Motor neuron (in vitro differentiated cells): Measurements from ENCODE around the gene TAF4. TPM values are rescaled to one million over a fixed set of nuclear protein-coding genes. Genes with fewer than 3 reads are reported as not detected.
A peak's percentile ranks its signal among the peaks of the same experiment; 100 is the strongest.

Source experiments
- ATAC-seq, 8 experiments: fragments of 200-7000 bp; cut with Tn5 transposase; replicated peaks in 6 of 8; 2 replicates each; pipeline ENCODE4 v1.8.0; 2021; ENCODE audit warnings: mild to moderate bottlenecking in 8 of 8, moderate library complexity in 8 of 8
- H3K27ac ChIP-seq, 2 donors: fragments of 250-450 bp; sonication (Bioruptor Pico); 2 replicates each; pipeline ENCODE4 v1.9.0; 2021; ENCODE audit warnings: antibody characterized with exemption in 2 of 2, mild to moderate bottlenecking in 2 of 2, moderate library complexity in 1 of 2
- H3K4me1 ChIP-seq, 2 donors: fragments of 250-450 bp; sonication (Bioruptor Pico); replicated peaks in 1 of 2; 2 replicates each; pipeline ENCODE4 v1.6.1; 2021; ENCODE audit warnings: antibody characterized with exemption in 2 of 2, mild to moderate bottlenecking in 2 of 2, moderate library complexity in 1 of 2
- H3K4me3 ChIP-seq, 5 donors: fragments of 250-450 bp; sonication (Bioruptor Pico); 2 replicates each; pipeline ENCODE4 v1.9.0; 2021; ENCODE audit warnings: antibody characterized with exemption in 5 of 5, mild to moderate bottlenecking in 5 of 5, moderate library complexity in 4 of 5
- WGBS, 10 experiments: fragments of 450-650 bp; shearing (Covaris generic); methylation state at CpG; one replicate each; pipeline ENCODE4 v1.0.0; 2022; 5-methylcytosine and 5-hydroxymethylcytosine counted together
- in situ Hi-C, 9 experiments: fragments of 400-800 bp; cut with MboI; loops; one replicate each; pipeline ENCODE4 v1.15.0; 2021; ENCODE audit warnings: low sequenced_read_pairs in 9 of 9, low pct_unique_long_range_greater_than_20kb in 2 of 9; ENCODE audit not compliant: unreplicated experiment in 9 of 9
- total RNA-seq, 8 experiments: library from RNA; unstranded; fragments of 300-600 nt; gene quantifications; 2 replicates each; pipeline versions ENCODE4 v1.2.3 to v1.2.4, GENCODE V29; 2022

The TAF4 gene
- total RNA-seq, 8 experiments from 2014 or later: 3.6 to 15.1 (median 7.1) TPM

DNA sequence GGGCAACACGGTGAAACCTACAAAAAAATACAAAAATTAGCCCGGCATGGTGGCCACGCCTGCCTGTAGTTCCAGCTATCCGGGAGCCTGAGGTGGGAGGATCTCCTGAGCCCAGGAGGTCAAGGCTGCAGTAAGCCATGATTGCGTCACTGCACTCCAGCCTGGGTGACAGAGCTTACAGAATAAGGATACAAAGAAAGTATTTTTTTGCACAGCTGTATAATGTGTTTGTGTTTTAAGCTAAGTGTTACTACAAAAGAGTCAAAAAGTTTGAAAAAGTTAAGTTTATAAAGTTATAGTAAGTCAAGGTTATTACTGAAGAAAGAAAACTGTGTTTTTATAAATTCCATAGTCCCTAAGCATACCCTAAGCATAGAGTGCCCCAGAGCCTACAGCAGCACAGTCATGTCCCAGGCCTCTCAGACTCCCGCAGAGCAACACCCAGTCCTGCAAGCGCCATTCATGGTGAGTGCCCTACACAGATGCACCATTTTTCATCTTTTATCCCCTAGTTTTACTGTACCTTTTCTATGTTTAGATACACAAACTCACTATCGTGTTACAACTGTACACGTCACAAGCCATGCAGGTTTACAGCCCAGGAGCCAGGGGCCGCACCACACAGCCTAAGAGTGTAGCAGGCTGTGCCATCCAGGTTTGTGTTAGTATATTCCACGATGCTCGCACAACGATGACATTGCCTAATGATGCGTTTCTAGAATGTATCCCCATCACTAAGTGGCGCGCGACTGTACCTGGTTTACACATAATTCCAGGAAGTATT is 22.4 kb downstream of the TAF4 start:
- Histone ChIP-seq H3K27ac (no peak overlapping the region), H3K4me1 (peaks cover 0 to 6% of the 10 kb centered on the region in 2 donors), H3K4me3 (no peak overlapping the region)
- ATAC-seq: peak; percentile 27 to 77 (median 47)
- WGBS, 10 experiments: 64 to 100% (median 77%) methylated on average over 2 to 12 of the region's 17 CpGs; no CpG with 5 or more reads in 1 of the 10 experiments
- in situ Hi-C loops: no loop called here

GRCh38 chr20:62042025-62042820 is 23.5 kb downstream of the TAF4 start:
- in situ Hi-C loops: no loop called here
- ATAC-seq: no peak
- Histone ChIP-seq H3K27ac (no peak overlapping the region), H3K4me1 (peaks cover 0 to 4% of the 10 kb centered on the region in 2 donors), H3K4me3 (no peak overlapping the region)
- WGBS, 10 experiments: 92 to 100% (median 98%) methylated on average over 2 to 12 of the region's 22 CpGs; no CpG with 5 or more reads in 3 of the 10 experiments

DNA sequence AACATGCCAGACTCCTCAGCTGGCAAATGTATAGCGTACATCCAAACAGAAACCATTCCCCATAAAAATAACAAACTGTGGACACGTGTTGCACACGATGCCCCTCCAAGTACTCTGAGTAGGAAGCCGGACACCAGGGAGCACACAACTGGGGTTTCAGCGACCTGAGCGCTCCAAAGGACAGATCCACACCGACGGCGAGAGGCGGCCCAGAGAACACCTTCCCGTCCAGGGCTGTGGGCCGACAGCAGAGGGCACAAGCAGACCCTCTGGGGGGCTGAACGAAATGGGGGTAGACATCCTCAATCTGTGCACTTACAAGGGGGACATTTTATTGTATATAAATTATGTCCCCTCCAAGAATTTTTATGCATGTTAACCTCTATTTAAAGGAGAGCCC is 24.7 kb downstream of the TAF4 start:
- no peak for ATAC-seq
- 80 to 92% (median 82%) methylated on average over 2 to 9 of the region's 13 CpGs; no CpG with 5 or more reads in 7 of the 10 experiments for WGBS, 10 experiments
- H3K27ac ChIP-seq: no peak overlapping the region
- no peak overlapping the region for H3K4me3 ChIP-seq
- peaks cover 0 to 1% of the 10 kb centered on the region in 2 donors for H3K4me1 ChIP-seq
- in situ Hi-C loops: no loop called here

DNA sequence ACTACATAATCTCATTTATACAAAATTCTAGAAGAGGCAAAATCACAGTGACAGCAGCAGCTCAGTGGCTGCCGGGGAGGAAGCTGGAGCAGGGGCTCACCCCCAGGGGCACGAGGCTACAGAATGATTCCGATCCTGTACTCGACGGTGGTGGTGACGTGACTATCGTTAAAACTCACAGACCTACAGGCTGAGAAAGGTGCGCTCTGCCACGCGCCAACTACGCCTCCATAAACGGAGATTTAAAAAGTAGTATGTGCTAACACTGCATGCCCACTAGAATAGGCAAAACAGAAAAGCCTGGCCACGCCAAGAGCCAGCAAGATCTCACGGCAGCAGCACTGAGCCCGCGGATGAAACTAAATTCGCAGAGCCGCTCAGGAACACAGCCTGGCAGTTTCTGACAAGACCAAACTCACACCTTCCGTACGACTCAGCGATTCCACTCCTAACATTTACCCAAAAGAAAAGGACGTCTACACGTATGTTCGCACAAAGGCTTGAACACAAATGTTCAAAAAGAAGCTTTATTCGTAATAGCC is 25.2 kb downstream of the TAF4 start:
- Histone ChIP-seq H3K4me3 (no peak overlapping the region), H3K4me1 (no peaks in the 10 kb centered on the region), H3K27ac (no peak overlapping the region)
- in situ Hi-C loops: no loop called here
- no peak for ATAC-seq
- WGBS, 10 experiments: 87 to 100% (median 90%) methylated on average over 1 to 18 of the region's 25 CpGs; no CpG with 5 or more reads in 3 of the 10 experiments

DNA sequence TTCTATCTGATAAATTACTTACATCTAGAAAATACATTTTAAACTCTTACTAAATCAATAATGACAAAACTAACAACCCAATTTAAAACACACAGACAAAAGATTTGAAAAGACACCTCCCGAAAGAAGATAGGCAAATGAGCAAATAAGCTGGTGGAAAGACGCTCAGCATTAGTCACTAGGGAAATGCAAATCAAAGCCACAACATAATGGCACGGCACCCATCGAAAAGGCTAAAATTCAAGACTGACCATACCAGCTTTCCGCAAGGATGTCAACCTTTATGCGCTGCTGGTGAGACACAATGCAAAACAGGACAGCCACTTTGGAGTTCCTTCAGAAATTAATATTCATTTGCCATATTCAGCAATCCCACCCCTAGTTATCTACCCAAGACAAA is 25.9 kb downstream of the TAF4 start:
- ATAC-seq: peak in 2 of 8 experiments; percentile 25 to 34
- no peak overlapping the region for H3K4me3 ChIP-seq
- in situ Hi-C loops: no loop called here
- H3K4me1 ChIP-seq: no peaks in the 10 kb centered on the region
- no peak overlapping the region for H3K27ac ChIP-seq
- 5 to 100% (median 76%) methylated on average over 1 to 6 of the region's 6 CpGs; no CpG with 5 or more reads in 1 of the 10 experiments for WGBS, 10 experiments

DNA sequence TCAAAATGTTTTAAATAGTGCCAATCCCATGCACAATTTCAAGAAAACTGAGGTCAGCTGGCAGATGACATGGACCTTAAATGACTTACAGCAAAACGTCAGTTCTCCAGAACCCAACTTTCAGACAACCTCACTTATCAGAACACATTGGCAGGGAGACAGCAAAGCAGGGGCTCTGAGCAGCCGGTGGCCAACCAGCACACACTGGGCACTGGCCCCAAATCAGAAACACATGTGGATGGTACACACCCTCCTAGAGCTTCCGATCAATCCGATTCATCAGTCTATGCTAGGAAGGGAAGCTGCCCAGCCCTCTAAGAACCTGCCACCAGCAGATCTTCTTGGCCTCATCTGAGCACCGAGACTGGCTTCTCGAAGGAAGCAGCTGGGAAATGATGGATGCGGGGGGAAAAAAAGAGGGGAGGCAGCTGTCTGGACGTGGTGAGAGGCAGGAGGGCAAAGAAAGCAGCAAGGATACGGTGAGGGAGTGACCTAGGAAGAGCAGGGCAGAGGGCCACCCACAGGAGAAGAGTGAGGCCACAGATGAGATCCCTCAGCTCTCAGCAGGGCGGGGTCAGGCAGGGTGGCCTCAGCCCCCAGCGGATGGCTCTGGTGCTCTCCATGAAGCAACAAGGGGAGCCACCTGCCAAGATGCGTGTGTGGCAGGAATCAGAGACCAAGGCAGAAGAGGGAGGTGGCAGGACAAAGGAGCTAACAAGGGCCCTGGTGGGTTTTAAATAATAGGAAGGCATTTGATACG is 32.9 kb downstream of the TAF4 start:
- Histone ChIP-seq H3K4me3 (no peak overlapping the region), H3K27ac (no peak overlapping the region), H3K4me1 (peaks cover 0 to 5% of the 10 kb centered on the region in 2 donors)
- in situ Hi-C loops: no loop called here
- ATAC-seq: peak in 3 of 8 experiments; percentile 94 to 98 (median 98)
- WGBS, 10 experiments: 0 to 93% (median 47%) methylated on average over 1 to 7 of the region's 13 CpGs; no CpG with 5 or more reads in 2 of the 10 experiments

- no peak overlapping the region for H3K4me3 ChIP-seq
- H3K27ac ChIP-seq: no peak overlapping the region
- in situ Hi-C loops: no loop called here
- no peak for ATAC-seq
- WGBS, 10 experiments: 60 to 100% (median 83%) methylated on average over 1 to 8 of the region's 15 CpGs; no CpG with 5 or more reads in 4 of the 10 experiments
- H3K4me1 ChIP-seq: peaks cover 0 to 6% of the 10 kb centered on the region in 2 donors
These were observed 34.1 kb downstream of the TAF4 start for GRCh38 chr20:62031462-62032092.

DNA sequence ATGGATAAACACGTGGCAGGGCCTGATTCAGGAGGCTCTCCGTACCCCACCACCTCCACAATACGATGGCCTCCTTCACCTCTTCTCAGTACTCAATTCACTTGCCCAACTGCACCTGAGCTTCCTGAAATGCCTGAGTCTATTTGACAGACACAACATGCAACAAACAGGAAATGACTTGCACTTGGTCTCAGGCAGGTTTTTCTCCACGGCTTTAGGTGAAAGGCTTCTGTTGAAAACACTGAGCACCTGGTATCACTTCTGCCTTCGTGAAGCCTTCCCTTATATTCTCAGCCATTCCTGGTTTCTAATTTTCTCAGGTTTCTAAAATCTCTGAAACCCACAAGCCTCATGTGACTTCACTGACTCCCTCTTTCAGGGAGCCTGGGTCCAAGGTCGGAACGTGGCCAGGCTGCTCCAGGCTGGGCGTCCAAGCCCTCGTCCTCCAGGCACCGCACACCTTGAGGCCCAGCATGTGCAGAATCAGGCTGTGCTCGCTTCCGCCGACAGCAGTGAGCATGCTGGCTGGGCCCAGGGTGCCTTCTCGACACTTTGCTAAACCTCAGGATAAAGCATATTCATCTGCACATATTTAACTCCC is 34.7 kb downstream of the TAF4 start:
- Histone ChIP-seq H3K27ac (no peak overlapping the region), H3K4me3 (no peak overlapping the region), H3K4me1 (peaks cover 4 to 6% of the 10 kb centered on the region in 2 donors)
- no peak for ATAC-seq
- WGBS, 10 experiments: 66 to 90% (median 80%) methylated on average over 2 to 12 of the region's 14 CpGs; no CpG with 5 or more reads in 5 of the 10 experiments
- in situ Hi-C loops: no loop called here

- Histone ChIP-seq H3K27ac (no peak overlapping the region), H3K4me1 (peaks cover 6 to 7% of the 10 kb centered on the region in 2 donors), H3K4me3 (no peak overlapping the region)
- WGBS, 10 experiments: 37 to 90% (median 84%) methylated on average over 1 to 9 of the region's 9 CpGs; no CpG with 5 or more reads in 3 of the 10 experiments
- ATAC-seq: no peak
- in situ Hi-C loops: no loop called here
These were observed 35.3 kb downstream of the TAF4 start for GRCh38 chr20:62030357-62030756.

DNA sequence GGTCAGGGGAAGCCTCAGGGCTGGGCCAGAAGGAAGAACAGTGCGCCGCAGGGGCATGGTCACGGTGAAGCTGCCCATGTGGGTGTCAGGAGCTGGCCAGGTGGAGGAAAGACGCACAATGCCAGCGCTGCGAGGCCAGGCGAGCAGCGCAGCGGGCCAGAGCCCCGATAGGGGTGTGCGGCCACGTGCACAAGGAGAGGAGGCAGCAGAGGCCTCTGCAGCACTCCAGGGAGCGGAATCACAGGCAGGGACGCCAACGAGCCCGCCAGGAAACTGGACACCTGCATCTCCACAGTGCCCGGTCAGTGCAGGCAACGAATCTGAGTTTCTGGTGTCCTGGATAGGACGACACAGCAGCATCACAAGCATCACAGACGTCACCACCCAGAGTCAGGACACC is 35.7 kb downstream of the TAF4 start:
- Histone ChIP-seq H3K4me1 (peaks cover 6 to 7% of the 10 kb centered on the region in 2 donors), H3K4me3 (no peak overlapping the region), H3K27ac (no peak overlapping the region)
- in situ Hi-C loops: no loop called here
- ATAC-seq: no peak
- 84 to 100% (median 96%) methylated on average over 1 to 14 of the region's 20 CpGs; no CpG with 5 or more reads in 4 of the 10 experiments for WGBS, 10 experiments

DNA sequence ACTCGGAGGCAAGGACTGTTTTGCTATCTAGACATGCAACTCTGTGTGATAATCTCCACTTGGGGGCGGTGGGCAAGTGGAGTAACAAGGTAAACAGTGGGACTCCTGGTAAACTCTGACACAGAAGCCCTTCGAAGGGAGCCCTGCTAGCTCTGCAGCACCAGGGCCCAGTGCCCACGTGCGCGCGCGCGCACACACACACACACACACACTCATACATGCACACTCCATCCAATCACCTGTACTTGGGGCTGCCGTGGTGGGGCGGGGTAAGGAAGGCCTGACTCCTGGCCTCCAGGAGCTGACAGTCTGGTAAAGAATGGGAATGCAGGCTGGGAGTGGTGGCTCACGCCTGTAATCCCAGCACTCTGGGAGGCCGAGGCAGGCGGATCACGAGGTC is 36.4 kb downstream of the TAF4 start:
- in situ Hi-C loops: no loop called here
- no peak overlapping the region for H3K27ac ChIP-seq
- ATAC-seq: no peak
- H3K4me3 ChIP-seq: no peak overlapping the region
- H3K4me1 ChIP-seq: peaks cover 6 to 7% of the 10 kb centered on the region in 2 donors
- WGBS, 10 experiments: 77 to 100% (median 95%) methylated on average over 1 to 8 of the region's 15 CpGs; no CpG with 5 or more reads in 4 of the 10 experiments

DNA sequence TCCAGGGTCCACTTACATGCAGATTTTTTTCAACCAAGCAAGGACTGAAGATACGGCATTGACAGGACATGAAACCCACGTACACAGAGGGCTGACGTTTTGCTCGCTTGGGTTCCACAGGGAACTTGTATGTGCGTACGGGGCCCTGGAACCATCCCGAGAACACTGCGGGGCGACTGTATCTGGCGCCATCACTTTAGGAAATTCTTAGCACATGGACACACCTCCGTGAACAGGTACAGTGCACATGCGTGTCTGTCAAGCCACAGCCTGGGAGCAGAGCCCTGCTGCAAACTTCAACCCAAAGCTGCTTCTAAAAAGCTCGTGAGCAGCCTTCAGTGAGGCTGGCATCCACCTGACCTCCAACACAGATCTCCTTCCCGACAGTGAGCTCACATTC is 37.3 kb downstream of the TAF4 start:
- no peak overlapping the region for H3K27ac ChIP-seq
- no peak overlapping the region for H3K4me3 ChIP-seq
- H3K4me1 ChIP-seq: peaks cover 6 to 7% of the 10 kb centered on the region in 2 donors
- in situ Hi-C loops: no loop called here
- WGBS, 10 experiments: 87 to 100% (median 93%) methylated on average over 1 to 13 of the region's 14 CpGs; no CpG with 5 or more reads in 1 of the 10 experiments
- no peak for ATAC-seq
